Activated naive CD4-positive, alpha-beta T cell treated with anti-CD3 and anti-CD28 coated beads for 36 hours (primary cell): ENCODE measurements around the gene R3HDM2. TPM values are rescaled to one million over a fixed set of nuclear protein-coding genes. Genes with fewer than 3 reads are reported as not detected.

Experiments
- CTCF ChIA-PET: fragments of 350-600 bp; sonication (Branson Sonifier 250); formaldehyde crosslinking; loops from one replicate; lab custom pipeline; 2021; ENCODE audit warnings: antibody characterized with exemption; lab: Charles Lee
- DNase-seq: peaks from one replicate; pipeline ENCODE4 v3.0.0-alpha.2; 2020
- H3K27ac Mint-ChIP-seq: one replicate; pipeline ENCODE4 v1.8.0; 2021; ENCODE audit warnings: mild to moderate bottlenecking, mixed read lengths
- H3K27me3 Mint-ChIP-seq: one replicate; pipeline ENCODE4 v1.8.0; 2021; ENCODE audit warnings: low read depth, mixed read lengths
- H3K36me3 Mint-ChIP-seq: one replicate; pipeline ENCODE4 v1.8.0; 2021; ENCODE audit warnings: low read depth, mixed read lengths
- H3K4me1 Mint-ChIP-seq: one replicate; pipeline ENCODE4 v1.8.0; 2021; ENCODE audit warnings: low read depth, mixed read lengths
- H3K4me3 Mint-ChIP-seq: one replicate; pipeline ENCODE4 v1.8.0; 2021; ENCODE audit warnings: mild to moderate bottlenecking, moderate library complexity, mixed read lengths
- H3K9me3 Mint-ChIP-seq: one replicate; pipeline ENCODE4 v1.8.0; 2021; ENCODE audit warnings: mixed read lengths
- intact Hi-C: fragments of 100-400 bp; cut with micrococcal nuclease; formaldehyde crosslinking; loops from one replicate; pipeline ENCODE4 v1.15.1; 2023
- total RNA-seq, 2 experiments: library from RNA; stranded (reverse); gene quantifications; one replicate each; pipeline ENCODE4 v1.2.3, GENCODE V29; 2021

The R3HDM2 gene
- total RNA-seq, 2 experiments from 2014 or later, result 42.2 to 44.8 TPM

GRCh38 chr12:57211791-57212700 lies 218.8 kb downstream of the R3HDM2 start:
- CTCF ChIA-PET, result interaction anchor here (1.1 to 10.9 kb wide), 8 partner anchors 10 to 247 kb away, joined by 4 to 333 read pairs (median 13); partner anchors contain the start of genes GLI1, SHMT2 and STAC3
- Mint-ChIP-seq H3K36me3 (no peaks in the 10 kb centered on the region), H3K9me3 (no peaks in the 10 kb centered on the region), H3K27ac (no peak overlapping the region), H3K4me1 (peaks cover 23% of the 10 kb centered on the region), H3K27me3 (peaks cover 29% of the 10 kb centered on the region), H3K4me3 (no peak overlapping the region)
- intact Hi-C loops, result no loop called here
- DNase-seq, result no peak

DNA sequence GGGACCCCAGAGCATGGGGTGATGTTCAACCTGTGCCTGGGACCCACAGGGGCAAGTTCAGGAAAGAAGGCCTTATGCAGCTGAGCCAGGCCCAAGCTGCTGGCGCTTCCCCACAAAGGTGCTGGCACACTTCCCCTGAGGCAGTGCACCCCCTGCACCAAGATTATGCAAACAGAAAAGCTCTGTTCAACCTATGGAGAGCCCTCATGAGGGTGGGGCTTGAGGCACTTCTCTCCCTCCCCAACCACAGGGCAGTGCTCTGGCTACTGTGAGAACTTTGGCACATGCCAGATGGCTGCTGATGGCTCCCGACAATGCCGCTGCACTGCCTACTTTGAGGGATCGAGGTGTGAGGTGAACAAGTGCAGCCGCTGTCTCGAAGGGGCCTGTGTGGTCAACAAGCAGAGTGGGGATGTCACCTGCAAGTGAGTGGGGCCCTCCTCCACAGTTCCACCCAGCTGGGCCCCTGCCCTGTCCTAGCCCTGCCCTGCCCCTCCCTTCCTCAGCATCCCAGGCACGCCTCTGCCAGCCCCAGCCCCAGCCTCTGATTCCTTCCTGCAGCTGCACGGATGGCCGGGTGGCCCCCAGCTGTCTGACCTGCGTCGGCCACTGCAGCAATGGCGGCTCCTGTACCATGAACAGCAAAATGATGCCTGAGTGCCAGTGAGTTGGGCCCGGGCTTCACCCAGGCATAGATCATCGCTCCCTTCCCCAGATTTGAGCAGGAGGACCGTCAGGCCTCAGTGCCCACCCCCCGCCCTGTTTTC lies 219.7 kb downstream of the R3HDM2 start:
- Mint-ChIP-seq H3K4me1 (peaks cover 22% of the 10 kb centered on the region), H3K4me3 (no peak overlapping the region), H3K9me3 (no peaks in the 10 kb centered on the region), H3K27ac (no peak overlapping the region), H3K36me3 (no peaks in the 10 kb centered on the region), H3K27me3 (peaks cover 29% of the 10 kb centered on the region)
- intact Hi-C loops, result no loop called here
- no peak for DNase-seq
- CTCF ChIA-PET, result interaction anchor here (0.5 to 10.9 kb wide), 2 partner anchors 30 to 39 kb away, joined by 3 to 333 read pairs; a partner anchor contains a TSS

DNA sequence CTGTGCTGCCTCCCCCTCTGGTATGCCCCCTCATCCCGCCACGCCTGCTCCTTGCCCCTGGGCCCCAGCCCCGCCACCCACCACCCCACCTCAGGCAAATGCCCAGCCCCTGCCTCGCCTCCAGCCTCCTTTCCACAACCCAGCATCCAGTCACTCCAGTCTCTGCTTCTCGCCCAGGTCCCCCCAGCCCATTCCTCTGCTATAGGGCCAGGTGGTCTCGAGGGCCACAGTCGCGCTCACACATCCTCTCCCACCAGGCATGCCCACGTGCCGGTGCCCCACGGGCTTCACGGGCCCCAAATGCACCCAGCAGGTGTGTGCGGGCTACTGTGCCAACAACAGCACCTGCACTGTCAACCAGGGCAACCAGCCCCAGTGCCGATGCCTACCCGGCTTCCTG lies 220.4 kb downstream of the R3HDM2 start:
- DNase-seq, result no peak
- Mint-ChIP-seq H3K27ac (no peak overlapping the region), H3K36me3 (no peaks in the 10 kb centered on the region), H3K27me3 (peaks cover 22% of the 10 kb centered on the region), H3K4me3 (no peak overlapping the region), H3K9me3 (no peaks in the 10 kb centered on the region), H3K4me1 (peaks cover 16% of the 10 kb centered on the region)
- intact Hi-C loops, result no loop called here
- CTCF ChIA-PET, result interaction anchor here (10.9 kb wide), 1 partner anchor 31 kb away, joined by 333 read pairs; a partner anchor contains a TSS

- H3K27me3 Mint-ChIP-seq, result peaks cover 17% of the 10 kb centered on the region
- DNase-seq, result no peak
- H3K9me3 Mint-ChIP-seq, result no peaks in the 10 kb centered on the region
- no peak overlapping the region for H3K27ac Mint-ChIP-seq
- CTCF ChIA-PET, result interaction anchor here (10.9 kb wide), 1 partner anchor 31 kb away, joined by 333 read pairs; a partner anchor contains a TSS
- H3K36me3 Mint-ChIP-seq, result no peaks in the 10 kb centered on the region
- H3K4me1 Mint-ChIP-seq, result peaks cover 12% of the 10 kb centered on the region
- intact Hi-C loops, result no loop called here
- no peak overlapping the region for H3K4me3 Mint-ChIP-seq
Observed at GRCh38 chr12:57209916-57210315, 220.9 kb downstream of the R3HDM2 start.

- peaks cover 5% of the 10 kb centered on the region for H3K27me3 Mint-ChIP-seq
- intact Hi-C loops, result no loop called here
- peaks cover 6% of the 10 kb centered on the region for H3K4me1 Mint-ChIP-seq
- CTCF ChIA-PET, result interaction anchor here (0.5 to 1.3 kb wide), 2 partner anchors 13 to 30 kb away, joined by 3 to 7 read pairs; no protein-coding TSS in a partner anchor
- DNase-seq, result no peak
- no peak overlapping the region for H3K27ac Mint-ChIP-seq
- no peak overlapping the region for H3K4me3 Mint-ChIP-seq
- no peaks in the 10 kb centered on the region for H3K36me3 Mint-ChIP-seq
- H3K9me3 Mint-ChIP-seq, result no peaks in the 10 kb centered on the region
Observed at GRCh38 chr12:57208631-57209282, 222.1 kb downstream of the R3HDM2 start.

DNA sequence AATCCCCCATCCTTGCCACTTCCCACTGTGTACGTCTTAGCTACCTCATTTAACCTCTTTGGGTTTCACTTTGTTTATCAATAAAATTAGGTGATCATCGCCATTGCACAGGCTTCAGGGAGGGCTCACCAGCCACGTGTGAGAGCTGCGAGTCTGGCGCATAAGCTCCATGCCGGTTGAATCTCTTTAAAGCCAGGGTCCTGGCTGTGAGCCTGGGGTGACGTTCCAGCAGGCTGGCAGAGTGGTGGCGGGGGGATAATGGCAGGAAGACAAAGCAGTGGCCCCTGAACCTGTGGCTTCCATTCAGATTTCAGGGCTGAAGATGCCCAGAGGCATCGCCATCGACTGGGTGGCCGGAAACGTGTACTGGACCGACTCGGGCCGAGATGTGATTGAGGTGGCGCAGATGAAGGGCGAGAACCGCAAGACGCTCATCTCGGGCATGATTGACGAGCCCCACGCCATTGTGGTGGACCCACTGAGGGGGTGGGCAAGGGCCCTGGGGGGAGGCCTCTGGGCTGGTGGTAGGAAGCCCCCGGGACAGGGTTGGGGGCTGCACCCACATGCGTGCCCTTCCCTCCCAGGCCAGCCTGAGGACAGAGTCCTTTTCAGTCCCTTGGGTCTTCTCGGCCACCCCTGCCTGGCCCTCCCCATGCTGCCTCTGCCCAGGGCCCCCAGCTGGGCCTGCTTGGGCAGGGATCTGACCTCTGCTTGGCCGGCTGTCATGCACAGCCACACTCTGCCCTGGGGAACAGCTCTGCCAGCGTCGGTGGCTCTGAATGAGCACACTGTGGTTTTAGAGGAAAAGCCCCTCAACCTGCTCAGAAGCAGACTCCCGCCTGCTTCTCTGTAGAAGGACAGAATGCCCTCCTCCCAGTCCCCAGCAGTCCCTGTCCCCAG lies 222.9 kb downstream of the R3HDM2 start:
- CTCF ChIA-PET, result interaction anchor here (1.3 to 2.0 kb wide), 2 partner anchors 25 to 31 kb away, joined by 5 to 7 read pairs; no protein-coding TSS in a partner anchor
- no peak for DNase-seq
- Mint-ChIP-seq H3K27me3 (no peaks in the 10 kb centered on the region), H3K9me3 (no peaks in the 10 kb centered on the region), H3K4me1 (no peaks in the 10 kb centered on the region), H3K4me3 (no peak overlapping the region), H3K36me3 (no peaks in the 10 kb centered on the region), H3K27ac (no peak overlapping the region)
- intact Hi-C loops, result no loop called here

DNA sequence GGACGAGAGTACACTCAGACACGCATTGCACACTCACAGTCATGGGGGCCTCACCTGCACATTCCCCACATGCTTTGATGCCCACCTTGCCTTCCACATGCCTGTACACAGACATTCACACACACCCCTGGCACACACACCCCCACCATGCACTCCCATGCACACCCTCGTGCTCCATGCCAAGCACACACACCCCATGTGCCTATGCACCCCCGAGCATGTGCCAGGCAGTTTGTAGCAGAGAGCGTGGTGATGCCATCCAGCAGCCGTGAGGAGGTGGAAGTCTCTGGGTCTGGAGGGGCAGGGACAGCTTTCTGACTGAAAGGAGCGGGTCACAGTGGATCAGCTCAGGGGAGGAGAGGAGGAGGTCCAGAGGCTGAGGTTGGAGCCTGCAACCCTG lies 224.9 kb downstream of the R3HDM2 start:
- intact Hi-C loops, result no loop called here
- CTCF ChIA-PET, result interaction anchor here (0.6 to 2.0 kb wide), 3 partner anchors 23 to 37 kb away, joined by 3 to 5 read pairs (median 3); partner anchors contain the start of gene SHMT2

DNA sequence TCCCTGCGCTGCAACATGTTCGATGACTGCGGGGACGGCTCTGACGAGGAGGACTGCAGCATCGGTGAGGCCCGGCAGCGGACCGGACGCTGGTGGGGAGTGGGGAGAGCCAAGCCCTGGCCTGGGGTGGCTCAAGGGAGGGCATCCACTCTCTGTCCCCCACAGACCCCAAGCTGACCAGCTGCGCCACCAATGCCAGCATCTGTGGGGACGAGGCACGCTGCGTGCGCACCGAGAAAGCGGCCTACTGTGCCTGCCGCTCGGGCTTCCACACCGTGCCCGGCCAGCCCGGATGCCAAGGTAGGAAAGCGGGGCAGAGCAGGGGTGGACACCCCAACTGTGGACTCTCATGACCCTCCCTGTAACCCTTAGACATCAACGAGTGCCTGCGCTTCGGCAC lies 225.7 kb downstream of the R3HDM2 start:
- Mint-ChIP-seq H3K27me3 (no peaks in the 10 kb centered on the region), H3K4me3 (no peak overlapping the region), H3K4me1 (no peaks in the 10 kb centered on the region), H3K27ac (no peak overlapping the region), H3K36me3 (no peaks in the 10 kb centered on the region), H3K9me3 (no peaks in the 10 kb centered on the region)
- no peak for DNase-seq
- intact Hi-C loops, result no loop called here
- CTCF ChIA-PET, result interaction anchor here (0.6 kb wide), 1 partner anchor 24 kb away, joined by 3 read pairs; the partner anchor contains the start of gene SHMT2

More for the DNA sequence above, 224.9 kb downstream of the R3HDM2 start:
- Mint-ChIP-seq H3K27me3 (no peaks in the 10 kb centered on the region), H3K4me1 (no peaks in the 10 kb centered on the region), H3K9me3 (no peaks in the 10 kb centered on the region), H3K27ac (no peak overlapping the region), H3K36me3 (no peaks in the 10 kb centered on the region), H3K4me3 (no peak overlapping the region)
- DNase-seq, result no peak

DNA sequence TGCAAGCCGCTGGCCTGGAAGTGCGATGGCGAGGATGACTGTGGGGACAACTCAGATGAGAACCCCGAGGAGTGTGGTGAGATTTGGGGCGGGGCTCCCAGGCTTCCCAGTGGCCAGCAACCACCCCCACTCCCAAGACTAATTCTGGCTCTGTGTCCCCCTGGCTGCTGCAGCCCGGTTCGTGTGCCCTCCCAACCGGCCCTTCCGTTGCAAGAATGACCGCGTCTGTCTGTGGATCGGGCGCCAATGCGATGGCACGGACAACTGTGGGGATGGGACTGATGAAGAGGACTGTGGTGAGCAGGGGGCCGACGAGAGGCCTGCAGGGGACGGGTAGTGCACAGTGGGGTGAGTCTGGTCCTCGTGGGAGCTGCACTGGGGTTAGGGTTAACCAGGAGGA lies 226.4 kb downstream of the R3HDM2 start:
- H3K4me3 Mint-ChIP-seq, result no peak overlapping the region
- no peaks in the 10 kb centered on the region for H3K4me1 Mint-ChIP-seq
- CTCF ChIA-PET, result no interaction called here
- DNase-seq, result no peak
- no peak overlapping the region for H3K27ac Mint-ChIP-seq
- no peaks in the 10 kb centered on the region for H3K36me3 Mint-ChIP-seq
- no peaks in the 10 kb centered on the region for H3K9me3 Mint-ChIP-seq
- intact Hi-C loops, result no loop called here
- no peaks in the 10 kb centered on the region for H3K27me3 Mint-ChIP-seq

- Mint-ChIP-seq H3K9me3 (no peaks in the 10 kb centered on the region), H3K27ac (no peak overlapping the region), H3K36me3 (no peaks in the 10 kb centered on the region), H3K4me3 (no peak overlapping the region), H3K27me3 (no peaks in the 10 kb centered on the region), H3K4me1 (no peaks in the 10 kb centered on the region)
- intact Hi-C loops, result no loop called here
- no peak for DNase-seq
- CTCF ChIA-PET, result no interaction called here
Observed at GRCh38 chr12:57203791-57204190, 227.1 kb downstream of the R3HDM2 start.
